Ovary (tissue), 3 donors: Measurements from ENCODE around the gene C3orf20.

Experiments used
- CTCF ChIP-seq, 3 donors: fragments of 450-650 bp in 2 of 3; fragments of 200-600 bp in 1 of 3; IDR thresholded peaks; one replicate each; pipeline versions ENCODE4 v1.5.1 to v1.8.0; 2016 to 2022; ENCODE audit warnings: antibody characterized with exemption in 3 of 3, mild to moderate bottlenecking in 1 of 3
- POLR2A ChIP-seq: fragments of 450-650 bp; IDR thresholded peaks from one replicate; pipeline ENCODE4 v1.6.1; 2017; ENCODE audit warnings: antibody characterized with exemption, mild to moderate bottlenecking, moderate library complexity
- donor health status: DM: no; HTN: no; CAD: no.

- TF ChIP-seq CTCF (IDR thresholded peaks at IDR 0.05) (no peak), POLR2A (no peak)
Measured at GRCh38 chr3:14646589-14647413, 28.1 kb upstream of the C3orf20 start.
